HK-2 (cell line): ENCODE results near the gene VSTM4.

Source experiments
- DNase-seq: peaks from one replicate; pipeline ENCODE4 v3.0.0-alpha.2; 2018; ENCODE audit not compliant: unreplicated experiment

Gene VSTM4

DNA sequence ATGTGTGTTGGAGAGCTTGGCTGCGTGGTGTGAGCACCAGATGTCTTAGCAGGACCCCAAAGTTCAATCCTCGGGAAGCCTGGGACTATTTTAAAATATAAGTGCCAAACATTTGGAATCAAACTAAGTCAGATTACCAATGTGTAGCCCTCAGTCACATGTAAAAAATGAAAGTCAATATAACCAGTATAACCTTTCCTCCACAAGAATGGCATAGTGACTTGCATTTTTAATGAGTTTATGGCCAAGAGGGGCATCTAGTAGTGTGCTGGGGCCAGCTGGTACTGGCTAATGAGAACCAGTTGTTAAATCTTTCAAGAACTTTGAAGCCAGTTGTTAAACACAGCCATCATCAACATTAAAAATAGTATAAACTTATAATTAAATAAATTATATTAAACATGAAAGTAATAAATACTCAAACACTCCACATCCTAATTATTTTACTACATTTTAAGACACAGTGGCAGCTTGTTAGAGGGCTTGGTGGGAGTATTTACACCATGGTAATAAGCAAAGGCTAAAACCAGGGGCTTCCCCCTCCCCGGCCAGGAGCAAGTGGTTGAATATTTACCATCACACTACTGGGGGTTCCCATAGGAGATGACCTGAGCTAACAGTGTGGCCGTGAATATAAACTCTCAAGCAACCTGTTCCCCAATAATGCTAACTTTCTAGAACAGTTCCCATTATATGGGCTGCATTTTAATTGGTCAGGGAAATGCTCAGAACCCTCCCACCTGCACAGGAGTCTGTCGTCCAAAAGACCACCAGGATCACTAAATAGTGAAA lies 26.4 kb upstream of the VSTM4 start:
- no peak for DNase-seq

DNA sequence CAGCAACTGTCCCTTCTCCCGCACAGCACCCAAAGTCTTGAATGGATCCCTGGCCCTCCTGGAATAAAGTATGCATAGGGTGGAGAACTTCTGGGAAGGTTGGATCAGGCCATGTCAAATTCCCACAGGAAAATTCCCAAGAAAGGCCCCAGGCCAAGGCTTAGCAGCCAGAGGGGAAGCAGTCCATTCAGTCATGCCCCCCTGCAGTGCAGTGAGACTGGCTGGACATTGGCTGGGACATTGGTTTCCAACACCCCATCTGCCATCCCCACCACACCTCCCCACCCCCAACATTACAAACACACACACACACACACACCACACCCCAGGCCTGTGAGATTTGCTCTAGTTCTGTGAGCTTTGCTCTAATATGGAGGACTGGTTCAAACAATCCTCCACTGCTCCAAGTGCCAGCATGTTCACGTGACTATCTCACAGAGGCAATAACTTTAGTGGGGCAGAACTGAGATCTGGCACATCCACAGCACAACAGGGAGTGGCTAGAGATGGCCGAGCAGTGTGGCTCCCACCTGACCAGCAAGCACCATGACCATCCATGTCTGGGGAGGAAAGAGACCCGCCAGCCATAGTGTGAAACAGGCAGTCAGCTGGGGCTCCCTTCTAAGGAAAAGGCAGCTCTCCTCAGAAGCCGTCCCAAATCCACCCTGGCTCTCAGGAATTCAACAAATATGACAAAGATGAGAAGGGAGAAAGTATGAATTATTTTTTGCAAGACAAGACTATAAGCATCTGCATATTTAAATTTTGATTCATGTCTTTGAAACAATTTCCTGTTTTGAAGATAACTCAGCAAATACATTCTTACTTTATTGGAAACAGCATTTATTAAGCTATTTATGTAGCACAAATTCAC lies 25.2 kb upstream of the VSTM4 start:
- DNase-seq: no peak

- DNase-seq: peak; percentile 87
Observed at GRCh38 chr10:49139846-49140195, 24.5 kb upstream of the VSTM4 start.

GRCh38 chr10:49139028-49139845 lies 23.9 kb upstream of the VSTM4 start:
- peak; percentile 35 for DNase-seq

DNA sequence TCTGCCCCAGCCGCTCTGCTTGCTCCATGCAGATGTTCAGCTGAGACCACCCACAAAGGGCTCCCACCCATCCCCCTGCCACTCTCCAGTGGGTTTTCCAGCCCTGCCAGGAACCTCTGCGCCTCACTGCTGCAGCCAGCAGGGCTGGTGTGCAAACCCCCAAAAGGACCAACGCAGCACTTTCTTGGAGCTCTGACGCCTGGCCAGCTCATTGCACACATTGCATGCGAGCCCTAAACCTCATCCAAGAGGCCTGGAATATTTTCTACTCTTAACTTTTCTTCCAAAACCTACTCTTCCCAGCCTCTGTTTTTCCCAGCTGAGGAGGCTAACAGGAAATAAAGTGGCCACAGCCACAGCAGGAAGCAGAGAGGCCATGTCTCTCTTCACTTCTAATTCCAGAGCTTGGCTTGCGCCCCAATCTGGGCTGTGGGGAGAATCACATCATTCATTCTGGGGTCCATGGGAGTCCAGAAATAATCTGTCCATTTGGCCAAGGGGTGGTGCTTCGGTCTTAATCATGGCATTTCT lies 23.1 kb upstream of the VSTM4 start:
- no peak for DNase-seq

DNA sequence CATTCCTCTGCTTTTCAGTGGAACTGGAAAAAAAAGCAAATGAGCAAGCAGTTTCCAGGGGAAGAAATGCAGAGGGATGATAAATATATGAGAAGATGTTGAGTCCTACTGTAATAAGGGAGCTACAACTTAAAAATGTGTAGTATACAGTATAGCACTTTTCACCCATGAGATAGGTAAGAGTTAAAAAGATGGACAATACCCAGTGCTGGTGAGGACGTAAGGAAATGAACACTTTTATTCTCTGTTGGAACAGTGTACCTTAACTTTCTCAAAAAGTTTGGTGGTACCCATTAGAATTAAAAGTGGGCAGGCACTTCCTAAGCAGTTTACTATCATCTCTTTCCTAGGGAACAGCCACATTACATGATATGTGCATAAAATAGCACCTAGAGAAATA lies 21.2 kb upstream of the VSTM4 start:
- no peak for DNase-seq

DNA sequence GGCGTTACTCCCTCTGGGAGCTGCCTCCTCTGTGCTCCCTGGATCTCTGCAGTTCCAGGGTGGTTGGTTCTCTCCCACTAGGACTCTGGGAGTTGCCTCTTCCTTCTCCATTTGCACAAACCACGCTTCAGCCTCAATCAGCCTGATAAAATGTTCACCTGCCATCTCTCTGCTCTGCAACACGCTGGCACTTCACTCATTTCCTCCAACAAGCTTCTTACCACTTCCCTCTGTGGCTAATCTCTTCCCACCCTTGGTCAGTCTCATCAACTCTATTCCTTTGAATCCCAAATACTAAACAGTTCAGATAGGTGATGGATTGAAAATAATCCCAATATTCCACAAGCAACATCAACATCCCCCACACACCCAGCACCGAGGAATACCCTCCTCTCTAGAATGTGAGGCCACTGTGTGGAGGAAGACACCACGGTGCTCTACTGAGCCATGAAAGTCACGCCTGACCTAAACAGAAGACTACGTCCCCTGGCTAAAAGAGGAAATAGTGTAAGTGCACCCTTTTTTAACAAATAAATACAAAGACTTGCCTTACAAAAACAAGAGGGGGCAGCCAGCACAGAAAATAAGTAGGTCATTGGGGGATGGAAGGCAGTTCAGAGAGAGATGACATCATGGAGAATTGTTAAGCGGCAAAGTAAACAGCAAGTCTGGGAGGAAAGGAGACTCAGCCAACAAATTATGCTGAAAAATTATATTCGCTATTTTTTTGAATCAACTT lies 20.4 kb upstream of the VSTM4 start:
- DNase-seq: no peak

GRCh38 chr10:49134327-49134726 lies 19.0 kb upstream of the VSTM4 start:
- no peak for DNase-seq

- no peak for DNase-seq
Observed at GRCh38 chr10:49133706-49134248, 18.5 kb upstream of the VSTM4 start, which contains the start of gene FAM170B. Gene FAM170B (minus strand): TSS chr10:49134021. CDS start chr10:49133918, 103 bp downstream.

DNA sequence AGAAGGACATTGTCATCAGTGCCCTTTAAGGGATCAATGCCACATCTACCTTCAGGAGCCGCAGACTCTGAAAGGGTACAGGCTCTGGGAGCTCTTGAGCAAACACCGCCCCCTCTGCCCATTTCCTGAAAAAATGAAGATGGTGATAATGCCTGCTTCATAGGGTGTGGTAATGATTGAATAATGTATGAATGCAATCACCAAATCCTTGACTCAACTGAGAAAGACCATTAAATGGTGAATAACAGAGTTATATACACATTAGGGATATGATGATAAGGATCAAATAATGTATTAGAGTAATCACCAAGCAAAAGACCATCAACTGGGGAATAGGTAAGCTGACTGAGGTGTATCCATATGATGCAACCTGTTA lies 17.0 kb upstream of the VSTM4 start:
- DNase-seq: no peak

- no peak for DNase-seq
Observed at GRCh38 chr10:49131507-49132361, 16.4 kb upstream of the VSTM4 start.

GRCh38 chr10:49129376-49129775 lies 14.1 kb upstream of the VSTM4 start:
- no peak for DNase-seq

GRCh38 chr10:49128854-49129253 lies 13.5 kb upstream of the VSTM4 start:
- DNase-seq: no peak

- DNase-seq: no peak
Observed at GRCh38 chr10:49123981-49124950, 8.9 kb upstream of the VSTM4 start.

GRCh38 chr10:49120911-49121310 lies 5.6 kb upstream of the VSTM4 start:
- DNase-seq: no peak

DNA sequence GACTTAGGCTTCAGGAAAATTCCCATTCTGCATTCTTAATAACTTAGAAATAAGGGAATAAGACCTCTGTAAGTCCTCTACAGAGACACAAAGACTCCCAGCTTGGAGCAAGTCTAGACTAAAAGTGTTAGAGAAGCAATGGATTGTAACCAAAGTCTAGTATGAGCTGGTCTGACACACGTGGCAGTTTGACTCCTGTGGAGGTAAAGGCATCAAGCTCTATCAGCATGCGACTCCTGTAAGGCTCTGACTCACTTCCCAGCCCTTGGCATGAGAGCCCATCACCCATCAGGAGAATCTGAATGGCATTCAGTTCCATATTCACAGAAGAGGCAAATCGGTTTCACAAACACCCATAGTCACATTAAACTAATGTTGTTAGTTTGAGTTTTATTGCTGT lies 4.4 kb upstream of the VSTM4 start:
- DNase-seq: peak; percentile 62

DNA sequence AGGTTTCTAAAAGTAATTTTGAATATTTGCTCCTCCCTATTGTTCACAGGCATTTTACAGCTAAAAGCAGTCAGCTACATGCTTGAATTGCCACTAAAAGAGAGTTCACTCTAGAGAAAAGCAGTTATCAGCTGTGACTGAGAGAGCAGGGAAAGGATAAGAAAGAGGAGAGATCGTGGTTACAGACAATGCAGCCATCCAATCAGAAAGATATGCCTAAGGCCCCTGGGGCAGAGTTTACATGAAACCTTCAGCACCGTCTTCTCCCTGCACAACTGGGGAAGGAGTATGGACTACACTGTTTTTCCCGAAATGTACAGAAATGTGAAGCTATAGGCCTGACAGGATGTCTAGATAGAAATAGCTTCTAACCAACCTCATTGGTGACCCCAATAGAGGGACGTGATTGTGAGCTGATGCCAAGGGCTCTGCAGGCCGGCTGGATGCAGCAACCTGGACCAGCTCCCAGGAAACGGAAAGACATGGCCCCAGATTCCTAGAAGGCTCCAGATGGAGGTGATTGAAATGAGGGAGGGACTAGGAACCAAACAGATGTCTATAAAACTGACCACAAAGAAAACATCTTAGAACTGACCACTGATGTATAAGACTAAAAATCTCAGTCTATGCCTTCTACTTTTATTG lies 3.2 kb upstream of the VSTM4 start:
- no peak for DNase-seq

- no peak for DNase-seq
Observed at GRCh38 chr10:49117376-49118070, 2.2 kb upstream of the VSTM4 start.
